ENCODE measurements around the gene GBF1. TPM values are rescaled to one million over a fixed set of nuclear protein-coding genes. Genes with fewer than 3 reads are reported as not detected.

GBF1 gene
- total and polyA plus RNA-seq, 2 of the 13 experiments (the other 11 are each of a cell fraction or from before 2014, with no cell fraction given) = 17.1 to 21.9 TPM

DNA sequence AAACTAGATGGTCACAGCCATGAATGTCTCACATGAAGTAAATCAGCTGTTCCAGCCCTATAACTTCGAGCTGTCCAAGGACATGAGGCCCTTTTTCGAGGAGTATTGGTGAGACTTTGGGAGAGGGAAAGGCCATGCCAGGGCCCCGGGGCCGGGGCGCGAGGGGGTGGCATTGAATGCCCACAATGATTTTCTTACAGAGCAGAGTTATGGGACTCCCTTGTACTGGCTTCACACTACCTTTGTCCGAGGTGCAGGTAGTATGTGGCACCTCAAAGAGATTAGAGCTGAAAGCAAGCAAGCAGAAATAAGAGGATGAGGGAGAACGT, 18.8 kb upstream of the GBF1 start (continued):
- TF ChIP-seq ZNF142 (CRISPR knock-in tag; IDR thresholded peaks at IDR 0.05) = peak; percentile 9; the same call in 1 of the 2 replicates
- 0 out of 2 replicates have a peak, but pooled peaks have one; percentile 10 for TF ChIP-seq ZNF430 (CRISPR knock-in tag; IDR thresholded peaks at IDR 0.05)
- 0 out of 2 replicates have a peak, but pooled peaks have one; percentile 15 for TF ChIP-seq ZNF749 (CRISPR knock-in tag; IDR thresholded peaks at IDR 0.05; ENCODE audit: borderline replicate concordance)
- TF ChIP-seq CBX2 (IDR thresholded peaks at IDR 0.05; ENCODE audit: low read depth, low read length) = no peak
- 0 out of 2 replicates have a peak, but pooled peaks have one; percentile 7 for TF ChIP-seq CBX2 (CRISPR knock-in tag; IDR thresholded peaks at IDR 0.05; ENCODE audit: low read depth)
- TF ChIP-seq ARID2 (CRISPR knock-in tag; IDR thresholded peaks at IDR 0.05; ENCODE audit: borderline replicate concordance) = 0 out of 2 replicates have a peak, but pooled peaks have one; percentile 16
- TF ChIP-seq ZNF782 (CRISPR knock-in tag; IDR thresholded peaks at IDR 0.05; ENCODE audit: borderline replicate concordance) = 0 out of 2 replicates have a peak, but pooled peaks have one; percentile 1
- TF ChIP-seq ZSCAN20 (CRISPR knock-in tag; IDR thresholded peaks at IDR 0.05; ENCODE audit: borderline replicate concordance) = no peak
- TF ChIP-seq BRF2 (CRISPR knock-in tag; IDR thresholded peaks at IDR 0.05) = 0 out of 2 replicates have a peak, but pooled peaks have one; percentile 14
- TF ChIP-seq ZNF572 (CRISPR knock-in tag; IDR thresholded peaks at IDR 0.05) = no peak
- TF ChIP-seq ZNF709 (CRISPR knock-in tag; IDR thresholded peaks at IDR 0.05) = 0 out of 2 replicates have a peak, but pooled peaks have one; percentile 7
- 0 out of 2 replicates have a peak, but pooled peaks have one; percentile 30 for TF ChIP-seq SNAPC2 (CRISPR knock-in tag; IDR thresholded peaks at IDR 0.05)
- no peak for TF ChIP-seq FOXA3 (CRISPR knock-in tag; IDR thresholded peaks at IDR 0.05)
- no peak for TF ChIP-seq LRRFIP1 (CRISPR knock-in tag; conservative IDR thresholded peaks at IDR 0.05)
- TF ChIP-seq, protein P1, sequence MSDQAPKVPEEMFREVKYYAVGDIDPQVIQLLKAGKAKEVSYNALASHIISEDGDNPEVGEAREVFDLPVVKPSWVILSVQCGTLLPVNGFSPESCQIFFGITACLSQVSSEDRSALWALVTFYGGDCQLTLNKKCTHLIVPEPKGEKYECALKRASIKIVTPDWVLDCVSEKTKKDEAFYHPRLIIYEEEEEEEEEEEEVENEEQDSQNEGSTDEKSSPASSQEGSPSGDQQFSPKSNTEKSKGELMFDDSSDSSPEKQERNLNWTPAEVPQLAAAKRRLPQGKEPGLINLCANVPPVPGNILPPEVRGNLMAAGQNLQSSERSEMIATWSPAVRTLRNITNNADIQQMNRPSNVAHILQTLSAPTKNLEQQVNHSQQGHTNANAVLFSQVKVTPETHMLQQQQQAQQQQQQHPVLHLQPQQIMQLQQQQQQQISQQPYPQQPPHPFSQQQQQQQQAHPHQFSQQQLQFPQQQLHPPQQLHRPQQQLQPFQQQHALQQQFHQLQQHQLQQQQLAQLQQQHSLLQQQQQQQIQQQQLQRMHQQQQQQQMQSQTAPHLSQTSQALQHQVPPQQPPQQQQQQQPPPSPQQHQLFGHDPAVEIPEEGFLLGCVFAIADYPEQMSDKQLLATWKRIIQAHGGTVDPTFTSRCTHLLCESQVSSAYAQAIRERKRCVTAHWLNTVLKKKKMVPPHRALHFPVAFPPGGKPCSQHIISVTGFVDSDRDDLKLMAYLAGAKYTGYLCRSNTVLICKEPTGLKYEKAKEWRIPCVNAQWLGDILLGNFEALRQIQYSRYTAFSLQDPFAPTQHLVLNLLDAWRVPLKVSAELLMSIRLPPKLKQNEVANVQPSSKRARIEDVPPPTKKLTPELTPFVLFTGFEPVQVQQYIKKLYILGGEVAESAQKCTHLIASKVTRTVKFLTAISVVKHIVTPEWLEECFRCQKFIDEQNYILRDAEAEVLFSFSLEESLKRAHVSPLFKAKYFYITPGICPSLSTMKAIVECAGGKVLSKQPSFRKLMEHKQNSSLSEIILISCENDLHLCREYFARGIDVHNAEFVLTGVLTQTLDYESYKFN (CRISPR knock-in tag; conservative IDR thresholded peaks at IDR 0.05) = no peak
- TF ChIP-seq RNF2 (conservative IDR thresholded peaks at IDR 0.05; ENCODE audit: low read depth) = peak; percentile 20; the same call in 1 of the 2 replicates
